Loucy (cell line): Measurements from ENCODE around the gene ERICH2.

Experiments
- H2AFZ ChIP-seq: fragments of 200-600 bp; sonication (generic); 2 replicates; pipeline ENCODE4 v1.6.0; 2016; ENCODE audit warnings: antibody characterized with exemption, mild to moderate bottlenecking, low read length, moderate library complexity
- H3F3A ChIP-seq: fragments of 200-600 bp; 2 replicates; pipeline ENCODE4 v1.6.0; 2016; ENCODE audit warnings: antibody characterized with exemption, low read depth, mild to moderate bottlenecking
- H3K27me3 ChIP-seq: fragments of 200-600 bp; sonication (generic); 2 replicates; pipeline ENCODE4 v1.6.1; 2014; ENCODE audit warnings: low read length, mild to moderate bottlenecking; ENCODE audit not compliant: insufficient read depth, poor library complexity, severe bottlenecking
- H3K36me3 ChIP-seq: fragments of 200-600 bp; sonication (generic); 2 replicates; pipeline ENCODE4 v1.6.1; 2016; ENCODE audit warnings: low read length; ENCODE audit not compliant: insufficient read depth
- H3K4me1 ChIP-seq: fragments of 200-600 bp; sonication (generic); 2 replicates; pipeline ENCODE4 v1.5.1; 2014; ENCODE audit warnings: low read length, mild to moderate bottlenecking; ENCODE audit not compliant: insufficient read depth, poor library complexity, severe bottlenecking
- H3K4me2 ChIP-seq: fragments of 200-600 bp; sonication (generic); 2 replicates; pipeline ENCODE4 v1.6.0; 2014; ENCODE audit warnings: antibody characterized with exemption, low read length, low read depth, mild to moderate bottlenecking; ENCODE audit not compliant: poor library complexity, severe bottlenecking
- H3K4me3 ChIP-seq: fragments of 200-600 bp; sonication (generic); 2 replicates; pipeline ENCODE4 v1.5.1; 2014; ENCODE audit warnings: low read length, mild to moderate bottlenecking, mixed read lengths; ENCODE audit not compliant: poor library complexity, severe bottlenecking
- H3K79me2 ChIP-seq: fragments of 200-600 bp; sonication (generic); 2 replicates; pipeline ENCODE4 v1.6.1; 2014; ENCODE audit warnings: low read length; ENCODE audit not compliant: insufficient read depth
- H3K9ac ChIP-seq: fragments of 200-600 bp; sonication (generic); 2 replicates; pipeline ENCODE4 v1.6.0; 2014; ENCODE audit warnings: mild to moderate bottlenecking, low read depth, low read length, moderate library complexity; ENCODE audit not compliant: poor library complexity, severe bottlenecking
- H3K9me2 ChIP-seq: fragments of 200-600 bp; sonication (generic); replicated peaks from 2 replicates; pipeline ENCODE4 v1.6.1; 2016; ENCODE audit warnings: low read depth, low read length, mixed read lengths
- H3K9me3 ChIP-seq: fragments of 200-600 bp; sonication (generic); 2 replicates; pipeline ENCODE4 v1.6.1; 2014; ENCODE audit warnings: mild to moderate bottlenecking, antibody characterized with exemption, low read length, low read depth; ENCODE audit not compliant: insufficient read depth
- H4K20me1 ChIP-seq: fragments of 200-600 bp; sonication (generic); 2 replicates; pipeline ENCODE4 v1.6.0; 2014; ENCODE audit warnings: antibody characterized with exemption, low read length, mild to moderate bottlenecking; ENCODE audit not compliant: insufficient read depth, poor library complexity, severe bottlenecking
- CTCF ChIP-seq: fragments of 200-600 bp; sonication (generic); conservative IDR thresholded peaks from 2 replicates; pipeline ENCODE4 v1.5.1; 2014; ENCODE audit warnings: mild to moderate bottlenecking, antibody characterized with exemption, low read length
- EZH2phosphoT487 ChIP-seq: fragments of 200-600 bp; IDR thresholded peaks from 2 replicates; pipeline ENCODE4 v1.6.1; 2018; ENCODE audit warnings: antibody characterized with exemption, mild to moderate bottlenecking, moderate library complexity, borderline replicate concordance

ERICH2 gene

GRCh38 chr2:170766693-170767092 lies 3.5 kb upstream of the ERICH2 start:
- Histone ChIP-seq H3F3A (no peaks in the 10 kb centered on the region), H3K9me2 (no peaks in the 10 kb centered on the region), H3K36me3 (no peaks in the 10 kb centered on the region), H3K79me2 (no peaks in the 10 kb centered on the region), H3K9me3 (no peaks in the 10 kb centered on the region), H3K4me1 (no peaks in the 10 kb centered on the region), H3K9ac (no peak overlapping the region), H3K4me3 (no peak overlapping the region), H3K4me2 (no peak overlapping the region), H3K27me3 (no peaks in the 10 kb centered on the region), H4K20me1 (no peaks in the 10 kb centered on the region), H2AFZ (no peak overlapping the region)
- TF ChIP-seq EZH2phosphoT487: no peak
- TF ChIP-seq CTCF: no peak

GRCh38 chr2:170770606-170771420 lies 635 bp downstream of the ERICH2 start:
- H3K27me3 ChIP-seq: no peaks in the 10 kb centered on the region
- no peak overlapping the region for H3K4me2 ChIP-seq
- no peaks in the 10 kb centered on the region for H3K36me3 ChIP-seq
- no peak for TF ChIP-seq CTCF
- no peak for TF ChIP-seq EZH2phosphoT487
- no peaks in the 10 kb centered on the region for H3F3A ChIP-seq
- H3K4me3 ChIP-seq: no peak overlapping the region
- H3K9me3 ChIP-seq: no peaks in the 10 kb centered on the region
- H3K9me2 ChIP-seq: no peaks in the 10 kb centered on the region
- no peak overlapping the region for H3K9ac ChIP-seq
- no peaks in the 10 kb centered on the region for H3K79me2 ChIP-seq
- H4K20me1 ChIP-seq: no peaks in the 10 kb centered on the region
- no peak overlapping the region for H2AFZ ChIP-seq
- no peaks in the 10 kb centered on the region for H3K4me1 ChIP-seq

- TF ChIP-seq EZH2phosphoT487 (no peak), CTCF (no peak)
- Histone ChIP-seq H3K4me1 (no peaks in the 10 kb centered on the region), H4K20me1 (no peaks in the 10 kb centered on the region), H3K27me3 (no peaks in the 10 kb centered on the region), H3K9me2 (no peaks in the 10 kb centered on the region), H3K36me3 (no peaks in the 10 kb centered on the region), H3K79me2 (no peaks in the 10 kb centered on the region), H2AFZ (no peak overlapping the region), H3K9ac (no peak overlapping the region), H3K4me3 (no peak overlapping the region), H3K9me3 (no peaks in the 10 kb centered on the region), H3K4me2 (no peak overlapping the region), H3F3A (no peaks in the 10 kb centered on the region)
Observed at GRCh38 chr2:170771421-170771937, 1.3 kb downstream of the ERICH2 start.
